ENCODE data around the gene GRK5. TPM values are rescaled to one million over a fixed set of nuclear protein-coding genes. Genes with fewer than 3 reads are reported as not detected.

Gene GRK5
- total RNA-seq, 1 donor from 2014 or later: 52.8 TPM

DNA sequence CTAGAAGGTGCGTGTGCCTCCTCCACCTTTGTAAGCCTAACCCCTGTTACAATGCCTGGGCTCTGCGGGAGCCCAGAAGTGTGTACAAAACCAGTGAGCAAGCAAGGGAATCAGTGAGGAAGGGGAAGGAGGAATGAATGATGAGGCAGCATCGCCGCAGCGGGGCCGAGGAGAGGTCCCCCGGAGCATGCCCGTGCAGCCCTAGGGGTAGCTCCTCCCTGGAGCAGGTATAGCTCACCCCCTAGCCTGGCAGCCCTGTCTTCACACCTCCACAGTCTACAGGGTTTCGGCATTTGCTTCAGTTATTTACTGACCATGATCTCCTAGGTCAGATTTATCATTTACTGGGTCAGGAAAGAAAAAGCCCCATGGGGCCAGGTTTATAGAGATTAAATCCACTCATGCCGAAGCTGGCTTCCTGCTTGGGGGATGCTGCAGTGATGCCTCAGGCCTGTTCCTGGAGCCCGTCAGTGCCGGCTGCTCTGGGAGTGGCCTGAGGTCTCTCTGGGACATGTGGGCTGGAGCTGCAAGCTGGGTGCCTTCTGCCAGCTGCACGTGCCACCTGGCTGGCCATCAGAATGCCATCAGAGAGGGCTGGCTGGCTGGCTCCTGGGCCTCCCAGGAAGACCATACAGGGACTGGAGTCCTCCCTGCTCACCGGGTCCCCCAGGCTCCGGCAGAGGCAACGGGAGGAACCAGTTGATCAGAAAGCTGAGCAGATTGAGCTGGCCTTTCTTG is 138.9 kb downstream of the GRK5 start:
- Histone ChIP-seq H3K27me3 (ENCODE audit: low read depth) (no peaks in the 10 kb centered on the region), H3K9me3 (replicated peaks) (no peaks in the 10 kb centered on the region), H3K4me1 (peaks cover 94% of the 10 kb centered on the region), H3K27ac (replicated peaks) (peak overlapping the region; percentile 71), H3K36me3 (peaks cover 7% of the 10 kb centered on the region), H3K4me3 (no peak overlapping the region)
- DNase-seq: peak; percentile 72
- intact Hi-C loops (cut with micrococcal nuclease): no loop called here
- TF ChIP-seq, protein P1, sequence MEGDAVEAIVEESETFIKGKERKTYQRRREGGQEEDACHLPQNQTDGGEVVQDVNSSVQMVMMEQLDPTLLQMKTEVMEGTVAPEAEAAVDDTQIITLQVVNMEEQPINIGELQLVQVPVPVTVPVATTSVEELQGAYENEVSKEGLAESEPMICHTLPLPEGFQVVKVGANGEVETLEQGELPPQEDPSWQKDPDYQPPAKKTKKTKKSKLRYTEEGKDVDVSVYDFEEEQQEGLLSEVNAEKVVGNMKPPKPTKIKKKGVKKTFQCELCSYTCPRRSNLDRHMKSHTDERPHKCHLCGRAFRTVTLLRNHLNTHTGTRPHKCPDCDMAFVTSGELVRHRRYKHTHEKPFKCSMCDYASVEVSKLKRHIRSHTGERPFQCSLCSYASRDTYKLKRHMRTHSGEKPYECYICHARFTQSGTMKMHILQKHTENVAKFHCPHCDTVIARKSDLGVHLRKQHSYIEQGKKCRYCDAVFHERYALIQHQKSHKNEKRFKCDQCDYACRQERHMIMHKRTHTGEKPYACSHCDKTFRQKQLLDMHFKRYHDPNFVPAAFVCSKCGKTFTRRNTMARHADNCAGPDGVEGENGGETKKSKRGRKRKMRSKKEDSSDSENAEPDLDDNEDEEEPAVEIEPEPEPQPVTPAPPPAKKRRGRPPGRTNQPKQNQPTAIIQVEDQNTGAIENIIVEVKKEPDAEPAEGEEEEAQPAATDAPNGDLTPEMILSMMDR (IDR thresholded peaks at IDR 0.05; ENCODE audit: borderline replicate concordance): no peak

- intact Hi-C loops (cut with micrococcal nuclease): no loop called here
- peaks cover 7% of the 10 kb centered on the region for H3K36me3 ChIP-seq
- H3K27ac ChIP-seq (replicated peaks): peak overlapping the region; percentile 83
- no peaks in the 10 kb centered on the region for H3K27me3 ChIP-seq (ENCODE audit: low read depth)
- TF ChIP-seq, protein P1 (IDR thresholded peaks at IDR 0.05; ENCODE audit: borderline replicate concordance): no peak
- no peak for DNase-seq
- peaks cover 9% of the 10 kb centered on the region for H3K9me3 ChIP-seq (replicated peaks)
- H3K4me3 ChIP-seq: no peak overlapping the region
- peaks cover 94% of the 10 kb centered on the region for H3K4me1 ChIP-seq
Observed at GRCh38 chr10:119347181-119347974, 140.0 kb downstream of the GRK5 start.

- H3K27ac ChIP-seq (replicated peaks): peak overlapping the region; percentile 83
- intact Hi-C loops (cut with micrococcal nuclease): no loop called here
- peaks cover 9% of the 10 kb centered on the region for H3K9me3 ChIP-seq (replicated peaks)
- H3K36me3 ChIP-seq: peaks cover 7% of the 10 kb centered on the region
- no peak for DNase-seq
- no peak overlapping the region for H3K4me3 ChIP-seq
- TF ChIP-seq, protein P1 (IDR thresholded peaks at IDR 0.05; ENCODE audit: borderline replicate concordance): no peak
- no peaks in the 10 kb centered on the region for H3K27me3 ChIP-seq (ENCODE audit: low read depth)
- peaks cover 94% of the 10 kb centered on the region for H3K4me1 ChIP-seq
Observed at GRCh38 chr10:119348106-119348505, 140.7 kb downstream of the GRK5 start.

GRCh38 chr10:119348516-119349240 is 141.3 kb downstream of the GRK5 start:
- intact Hi-C loops (cut with micrococcal nuclease): no loop called here
- peak overlapping the region; percentile 83 for H3K27ac ChIP-seq (replicated peaks)

DNA sequence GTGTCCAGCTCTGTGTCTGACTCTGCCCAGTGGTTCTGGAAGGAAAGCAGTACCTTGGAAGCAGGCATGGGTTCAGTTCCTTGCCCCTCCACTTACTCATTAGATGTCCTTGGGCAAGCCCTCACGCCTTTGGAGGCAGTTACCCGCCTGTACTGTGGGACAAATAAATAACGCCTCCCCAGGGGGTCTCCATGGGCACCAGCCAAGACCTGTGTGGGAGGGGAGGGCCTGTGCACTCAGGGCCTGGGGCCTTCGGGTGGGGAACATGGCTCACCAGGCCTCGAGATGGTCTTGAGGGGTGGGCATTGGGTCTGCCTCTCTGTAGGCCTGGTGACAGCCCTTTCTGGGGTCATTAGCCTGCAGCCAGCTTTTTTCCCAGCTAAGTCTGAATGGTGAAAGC is 142.0 kb downstream of the GRK5 start:
- no peaks in the 10 kb centered on the region for H3K36me3 ChIP-seq
- DNase-seq: no peak
- TF ChIP-seq, protein P1 (IDR thresholded peaks at IDR 0.05; ENCODE audit: borderline replicate concordance): no peak
- peak overlapping the region; percentile 3 for H3K4me3 ChIP-seq
- H3K27me3 ChIP-seq (ENCODE audit: low read depth): no peaks in the 10 kb centered on the region
- H3K9me3 ChIP-seq (replicated peaks): peaks cover 9% of the 10 kb centered on the region
- intact Hi-C loops (cut with micrococcal nuclease): no loop called here
- H3K4me1 ChIP-seq: peaks cover 90% of the 10 kb centered on the region
- H3K27ac ChIP-seq (replicated peaks): peak overlapping the region; percentile 83

More at GRCh38 chr10:119348516-119349240, 141.3 kb downstream of the GRK5 start:
- Histone ChIP-seq H3K4me3 (peak overlapping the region; percentile 3), H3K36me3 (peaks cover 2% of the 10 kb centered on the region), H3K4me1 (peaks cover 94% of the 10 kb centered on the region), H3K9me3 (replicated peaks) (peaks cover 9% of the 10 kb centered on the region), H3K27me3 (ENCODE audit: low read depth) (no peaks in the 10 kb centered on the region)
- TF ChIP-seq, protein P1 (IDR thresholded peaks at IDR 0.05; ENCODE audit: borderline replicate concordance): peak; percentile 41
- no peak for DNase-seq

Data from left ventricle myocardium inferior (tissue), 1 donor.